Kidney epithelial cell (primary cell): Measurements from ENCODE around the gene MYCBPAP. TPM values are rescaled to one million over a fixed set of nuclear protein-coding genes. Genes with fewer than 3 reads are reported as not detected.

ENCODE experiments used
- DNase-seq: peaks from one replicate; pipeline ENCODE4 v3.0.0-alpha.2; 2010; ENCODE audit warnings: low read depth
- H3K27me3 ChIP-seq: 2 replicates; pipeline ENCODE4 v1.6.0; 2011; ENCODE audit warnings: low read length; ENCODE audit not compliant: control insufficient read depth, insufficient read depth
- H3K36me3 ChIP-seq: 2 replicates; pipeline ENCODE4 v1.5.1; 2011; ENCODE audit warnings: low read length; ENCODE audit not compliant: control insufficient read depth, insufficient read depth
- H3K4me3 ChIP-seq: 2 replicates; pipeline ENCODE4 v1.5.1; 2011; ENCODE audit warnings: low read depth, mild to moderate bottlenecking, control low read depth, low read length
- CTCF ChIP-seq: IDR thresholded peaks from 2 replicates; pipeline ENCODE4 v1.5.1; 2011; ENCODE audit warnings: mild to moderate bottlenecking, moderate library complexity, low read length, control low read depth, inconsistent platforms; ENCODE audit not compliant: insufficient read depth, poor library complexity, severe bottlenecking
- total RNA-seq: library from RNA; depleted of rRNA; stranded (reverse); fragments of >200 nt; gene quantifications from 2 replicates; pipeline ENCODE4 v1.2.3, GENCODE V29; 2015

Gene MYCBPAP
- total RNA-seq, 1 donor from 2014 or later = 0.50 TPM

DNA sequence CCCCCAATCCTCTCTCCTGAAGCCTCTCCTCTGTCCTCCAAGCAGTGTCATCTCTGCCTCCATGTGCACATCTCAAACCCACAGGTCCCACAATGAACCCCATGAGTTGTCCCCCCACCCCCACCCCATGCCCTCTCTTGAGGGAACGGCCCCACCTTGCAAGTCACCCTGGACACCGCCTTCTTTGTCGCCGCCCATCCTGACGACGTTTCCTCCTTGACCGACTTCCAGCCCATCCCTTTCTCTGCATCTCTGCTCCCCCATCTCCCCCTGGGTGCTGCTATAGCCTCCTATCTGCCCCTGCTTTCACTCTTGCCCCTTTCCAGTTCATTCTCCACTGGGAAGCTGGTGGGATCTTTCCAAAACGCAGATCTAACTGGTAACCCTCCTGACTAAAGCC lies 37.1 kb downstream of the MYCBPAP start:
- no peak overlapping the region for H3K4me3 ChIP-seq
- TF ChIP-seq CTCF = no peak

DNA sequence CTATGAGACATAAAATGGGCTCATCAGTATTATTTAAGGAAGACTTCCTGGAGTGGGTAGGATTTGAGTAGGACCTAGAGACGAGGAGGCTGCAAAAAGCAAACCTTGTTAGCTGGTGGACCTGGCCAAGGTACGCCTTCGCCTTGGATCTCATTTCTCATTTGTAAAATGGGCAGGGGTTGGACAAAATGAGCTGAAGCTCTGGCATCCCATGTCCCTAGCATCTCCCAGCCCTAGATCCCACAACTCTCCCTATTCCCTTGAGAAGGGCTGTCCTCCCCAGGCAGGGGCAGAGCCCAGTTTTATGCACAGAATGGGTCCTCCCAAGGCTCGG lies 38.4 kb downstream of the MYCBPAP start:
- no peaks in the 10 kb centered on the region for H3K27me3 ChIP-seq
- no peaks in the 10 kb centered on the region for H3K36me3 ChIP-seq
- no peak overlapping the region for H3K4me3 ChIP-seq
- TF ChIP-seq CTCF = no peak
- no peak for DNase-seq

More for the DNA sequence above, 37.1 kb downstream of the MYCBPAP start:
- DNase-seq = no peak
- H3K27me3 ChIP-seq = no peaks in the 10 kb centered on the region
- no peaks in the 10 kb centered on the region for H3K36me3 ChIP-seq

- no peaks in the 10 kb centered on the region for H3K27me3 ChIP-seq
Observed at GRCh38 chr17:50547035-50547735, 38.9 kb downstream of the MYCBPAP start, which contains the start of gene SPATA20. SPATA20 (plus strand) TSS chr17:50547174; CDS start chr17:50547209, 35 bp downstream.

GRCh38 chr17:50547736-50548083 lies 39.5 kb downstream of the MYCBPAP start:
- no peak for TF ChIP-seq CTCF
- Histone ChIP-seq H3K4me3 (peak overlapping the region; percentile 50), H3K27me3 (no peaks in the 10 kb centered on the region), H3K36me3 (no peaks in the 10 kb centered on the region)
- DNase-seq = no peak

More at GRCh38 chr17:50547035-50547735, 38.9 kb downstream of the MYCBPAP start, which contains the start of gene SPATA20:
- no peaks in the 10 kb centered on the region for H3K36me3 ChIP-seq
- TF ChIP-seq CTCF = peak; percentile 95
- H3K4me3 ChIP-seq = peak within 1 kb of the TSS; percentile 50
- DNase-seq = peak; percentile 63

DNA sequence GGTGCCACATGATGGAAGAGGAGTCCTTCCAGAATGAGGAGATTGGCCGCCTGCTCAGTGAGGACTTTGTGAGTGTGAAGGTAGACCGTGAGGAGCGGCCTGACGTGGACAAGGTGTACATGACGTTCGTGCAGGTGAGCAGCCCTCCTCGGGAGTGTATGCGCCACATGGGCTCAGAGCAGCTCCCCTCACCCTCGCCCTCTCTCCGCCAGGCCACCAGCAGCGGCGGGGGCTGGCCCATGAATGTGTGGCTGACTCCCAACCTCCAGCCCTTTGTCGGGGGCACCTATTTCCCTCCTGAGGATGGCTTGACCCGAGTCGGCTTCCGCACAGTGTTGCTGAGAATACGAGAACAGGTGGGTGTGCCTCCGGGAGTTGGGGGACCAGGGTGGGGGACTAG lies 40.6 kb downstream of the MYCBPAP start:
- no peak for DNase-seq
- H3K36me3 ChIP-seq = no peaks in the 10 kb centered on the region
- H3K27me3 ChIP-seq = no peaks in the 10 kb centered on the region
- no peak for TF ChIP-seq CTCF
- H3K4me3 ChIP-seq = no peak overlapping the region
